K562 (cell line): ENCODE measurements around the gene MAST1. TPM values are rescaled to one million over a fixed set of nuclear protein-coding genes. Genes with fewer than 3 reads are reported as not detected.

Source experiments
- ADNP ChIP-seq: fragments of 200-800 bp; sonication (Bioruptor generic); IDR thresholded peaks from 2 replicates; pipeline ENCODE4 v1.6.1; 2016; ENCODE audit warnings: missing genetic modification characterization, missing compliant biosample characterization
- CTCF ChIP-seq, 3 experiments: IDR thresholded peaks in 2 of 3; conservative IDR thresholded peaks in 1 of 3; 2 replicates each; pipeline ENCODE4 v1.5.1; 2011 to 2012; ENCODE audit warnings: low read length in 3 of 3, mild to moderate bottlenecking in 3 of 3, control low read depth in 2 of 3, improper control_type of control experiment in 1 of 3, inconsistent platforms in 1 of 3, low read depth in 1 of 3, mixed read lengths in 1 of 3, moderate library complexity in 1 of 3; ENCODE audit not compliant: insufficient read depth in 2 of 3
- EGR1 ChIP-seq: fragments of 450-650 bp; conservative IDR thresholded peaks from 2 replicates; pipeline ENCODE4 v1.6.1; 2017; ENCODE audit warnings: mild to moderate bottlenecking
- LCOR ChIP-seq: sonication (generic); formaldehyde crosslinking; IDR thresholded peaks from 2 replicates; pipeline ENCODE4 v1.8.0; 2022; ENCODE audit warnings: mild to moderate bottlenecking, missing genetic modification reagents
- NFE2 ChIP-seq: IDR thresholded peaks from 2 replicates; pipeline ENCODE4 v1.6.1; 2014; ENCODE audit warnings: antibody characterized with exemption, low read depth
- PKNOX1 ChIP-seq: fragments of 450-650 bp; IDR thresholded peaks from 2 replicates; pipeline ENCODE4 v1.6.1; 2016
- POLR2B ChIP-seq: fragments of 450-650 bp; IDR thresholded peaks from 2 replicates; pipeline ENCODE4 v1.6.1; 2018; ENCODE audit warnings: low read depth; ENCODE audit not compliant: partially characterized antibody
- RBFOX2 ChIP-seq: fragments of 200-400 bp; formaldehyde crosslinking; IDR thresholded peaks from 2 replicates; pipeline ENCODE4 v1.6.1; 2017; ENCODE audit warnings: low read depth, mild to moderate bottlenecking, low read length, moderate library complexity
- SMAD1 ChIP-seq: fragments of 150-350 bp; IDR thresholded peaks from 2 replicates; pipeline ENCODE4 v1.6.1; 2014; ENCODE audit warnings: low read length, low read depth; ENCODE audit not compliant: partially characterized antibody
- ZNF175 ChIP-seq: fragments of 200-800 bp; sonication (Bioruptor generic); IDR thresholded peaks from 2 replicates; pipeline ENCODE4 v1.6.1; 2016; ENCODE audit warnings: low read depth, mild to moderate bottlenecking, missing genetic modification characterization, missing compliant biosample characterization
- ZNF655 ChIP-seq: fragments of 250-450 bp; sonication (Bioruptor Pico); IDR thresholded peaks from 2 replicates; pipeline ENCODE4 v1.5.0; 2021
- polyA plus RNA-seq, 8 experiments: library from polyadenylated mRNA; depleted of rRNA in 4 of 8; stranded (reverse) in 5 of 8; unstranded in 3 of 8; fragments of >200 nt; fragmentation: Nextera tagmentation in 2 of 8; fragmentation: Illumina TruSeq in 1 of 8; extraction: Ambion mirVana in 2 of 8; extraction: Trizol in 1 of 8; gene quantifications; 2 replicates each; pipeline versions ENCODE4 v1.2.1 to v1.2.3, GENCODE V29; 2011 to 2014; ENCODE audit warnings: inconsistent platforms in 1 of 8, missing spikeins in 1 of 8
- total RNA-seq, 7 experiments: library from RNA; depleted of rRNA in 6 of 7; stranded (reverse); fragments of >200 nt in 6 of 7; fragmentation: Illumina TruSeq in 2 of 7; extraction: Trizol in 2 of 7; gene quantifications; 2 replicates each; pipeline versions ENCODE4 v1.2.1 to v1.2.3, GENCODE V29; 2011 to 2021; ENCODE audit warnings: low replicate concordance in 1 of 7
- TF ChIP-seq, protein P1 (sequence below): fragments of 250-450 bp; sonication (Bioruptor Pico); IDR thresholded peaks from 2 replicates; pipeline ENCODE4 v1.4.0; 2020
- TF ChIP-seq, protein P2 (sequence below): fragments of 250-450 bp; sonication (Bioruptor Pico); IDR thresholded peaks from 2 replicates; pipeline ENCODE4 v1.4.0; 2020; ENCODE audit warnings: mild to moderate bottlenecking, moderate library complexity

MAST1 gene
- total and polyA plus RNA-seq, 9 of the 15 experiments (the other 6 are each of a cell fraction or from before 2014, with no cell fraction given) = 0.48 to 10.3 (median 3.9) TPM

- TF ChIP-seq CTCF (IDR thresholded peaks at IDR 0.05 in 2 of 3, conservative IDR thresholded peaks at IDR 0.05 in 1 of 3; ENCODE audit: insufficient read depth in 2 of 3, low read depth in 1 of 3, low read length in 3 of 3) (0 out of 6 replicates have a peak, but pooled peaks of 1 of the 3 experiments have one; percentile 15), PKNOX1 (peak; percentile 71), LCOR (CRISPR knock-in tag) (peak; percentile 91), RBFOX2 (peak; percentile 96), ADNP (tag) (no peak), ZNF175 (CRISPR knock-in tag) (no peak), EGR1 (peak; percentile 97), NFE2 (0 out of 2 replicates have a peak, but pooled peaks have one; percentile 1), POLR2B (peak; percentile 54), ZNF655 (CRISPR knock-in tag) (no peak), SMAD1 (peak; percentile 48)
- TF ChIP-seq, protein P1, sequence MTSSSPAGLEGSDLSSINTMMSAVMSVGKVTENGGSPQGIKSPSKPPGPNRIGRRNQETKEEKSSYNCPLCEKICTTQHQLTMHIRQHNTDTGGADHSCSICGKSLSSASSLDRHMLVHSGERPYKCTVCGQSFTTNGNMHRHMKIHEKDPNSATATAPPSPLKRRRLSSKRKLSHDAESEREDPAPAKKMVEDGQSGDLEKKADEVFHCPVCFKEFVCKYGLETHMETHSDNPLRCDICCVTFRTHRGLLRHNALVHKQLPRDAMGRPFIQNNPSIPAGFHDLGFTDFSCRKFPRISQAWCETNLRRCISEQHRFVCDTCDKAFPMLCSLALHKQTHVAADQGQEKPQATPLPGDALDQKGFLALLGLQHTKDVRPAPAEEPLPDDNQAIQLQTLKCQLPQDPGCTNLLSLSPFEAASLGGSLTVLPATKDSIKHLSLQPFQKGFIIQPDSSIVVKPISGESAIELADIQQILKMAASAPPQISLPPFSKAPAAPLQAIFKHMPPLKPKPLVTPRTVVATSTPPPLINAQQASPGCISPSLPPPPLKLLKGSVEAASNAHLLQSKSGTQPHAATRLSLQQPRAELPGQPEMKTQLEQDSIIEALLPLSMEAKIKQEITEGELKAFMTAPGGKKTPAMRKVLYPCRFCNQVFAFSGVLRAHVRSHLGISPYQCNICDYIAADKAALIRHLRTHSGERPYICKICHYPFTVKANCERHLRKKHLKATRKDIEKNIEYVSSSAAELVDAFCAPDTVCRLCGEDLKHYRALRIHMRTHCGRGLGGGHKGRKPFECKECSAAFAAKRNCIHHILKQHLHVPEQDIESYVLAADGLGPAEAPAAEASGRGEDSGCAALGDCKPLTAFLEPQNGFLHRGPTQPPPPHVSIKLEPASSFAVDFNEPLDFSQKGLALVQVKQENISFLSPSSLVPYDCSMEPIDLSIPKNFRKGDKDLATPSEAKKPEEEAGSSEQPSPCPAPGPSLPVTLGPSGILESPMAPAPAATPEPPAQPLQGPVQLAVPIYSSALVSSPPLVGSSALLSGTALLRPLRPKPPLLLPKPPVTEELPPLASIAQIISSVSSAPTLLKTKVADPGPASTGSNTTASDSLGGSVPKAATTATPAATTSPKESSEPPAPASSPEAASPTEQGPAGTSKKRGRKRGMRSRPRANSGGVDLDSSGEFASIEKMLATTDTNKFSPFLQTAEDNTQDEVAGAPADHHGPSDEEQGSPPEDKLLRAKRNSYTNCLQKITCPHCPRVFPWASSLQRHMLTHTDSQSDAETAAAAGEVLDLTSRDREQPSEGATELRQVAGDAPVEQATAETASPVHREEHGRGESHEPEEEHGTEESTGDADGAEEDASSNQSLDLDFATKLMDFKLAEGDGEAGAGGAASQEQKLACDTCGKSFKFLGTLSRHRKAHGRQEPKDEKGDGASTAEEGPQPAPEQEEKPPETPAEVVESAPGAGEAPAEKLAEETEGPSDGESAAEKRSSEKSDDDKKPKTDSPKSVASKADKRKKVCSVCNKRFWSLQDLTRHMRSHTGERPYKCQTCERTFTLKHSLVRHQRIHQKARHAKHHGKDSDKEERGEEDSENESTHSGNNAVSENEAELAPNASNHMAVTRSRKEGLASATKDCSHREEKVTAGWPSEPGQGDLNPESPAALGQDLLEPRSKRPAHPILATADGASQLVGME (CRISPR knock-in tag) = no peak
- TF ChIP-seq, protein P2, sequence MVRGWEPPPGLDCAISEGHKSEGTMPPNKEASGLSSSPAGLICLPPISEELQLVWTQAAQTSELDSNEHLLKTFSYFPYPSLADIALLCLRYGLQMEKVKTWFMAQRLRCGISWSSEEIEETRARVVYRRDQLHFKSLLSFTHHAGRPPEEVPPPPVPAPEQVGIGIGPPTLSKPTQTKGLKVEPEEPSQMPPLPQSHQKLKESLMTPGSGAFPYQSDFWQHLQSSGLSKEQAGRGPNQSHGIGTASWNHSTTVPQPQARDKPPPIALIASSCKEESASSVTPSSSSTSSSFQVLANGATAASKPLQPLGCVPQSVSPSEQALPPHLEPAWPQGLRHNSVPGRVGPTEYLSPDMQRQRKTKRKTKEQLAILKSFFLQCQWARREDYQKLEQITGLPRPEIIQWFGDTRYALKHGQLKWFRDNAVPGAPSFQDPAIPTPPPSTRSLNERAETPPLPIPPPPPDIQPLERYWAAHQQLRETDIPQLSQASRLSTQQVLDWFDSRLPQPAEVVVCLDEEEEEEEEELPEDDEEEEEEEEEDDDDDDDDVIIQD = no peak
Observed at GRCh38 chr19:12806242-12807081, 31.9 kb upstream of the MAST1 start, which contains the start of gene RNASEH2A (continued).
